ENCODE measurements around the gene AFF2.
A peak's percentile ranks its signal among the peaks of the same experiment; 100 is the strongest.
"Not testable (repeated sequence)": the region's sequence is repeated elsewhere in the genome, so short reads cannot be mapped to it uniquely, and the experiment has no call there.

Gene AFF2

GRCh38 chrX:148902581-148902980, 402.2 kb downstream of the AFF2 start:
- no peak for TF ChIP-seq YY1 (IDR thresholded peaks at IDR 0.05; ENCODE audit: insufficient read depth, insufficient read length)
- TF ChIP-seq SUZ12 (IDR thresholded peaks at IDR 0.05; ENCODE audit: extremely low read depth, insufficient read depth, insufficient read length): no peak
- TF ChIP-seq ZNF274 (IDR thresholded peaks at IDR 0.05; ENCODE audit: low read depth, low read length): no peak
- Histone ChIP-seq H3K36me3 (ENCODE audit: insufficient read depth, insufficient read length, low read length) (no peaks in the 10 kb centered on the region), H3K9ac (ENCODE audit: insufficient read length, low read depth) (no peak overlapping the region), H3K9me3 (ENCODE audit: insufficient read depth, low read length) (no peaks in the 10 kb centered on the region), H3K4me1 (ENCODE audit: insufficient read depth, insufficient read length) (no peaks in the 10 kb centered on the region), H3K4me3 (ENCODE audit: insufficient read length, low read depth) (no peak overlapping the region), H3K27me3 (ENCODE audit: insufficient read depth, insufficient read length) (no peaks in the 10 kb centered on the region)
- no peak for DNase-seq (ENCODE audit: low read depth, low spot score)

- Histone ChIP-seq H3K4me1 (ENCODE audit: insufficient read depth, insufficient read length) (no peaks in the 10 kb centered on the region), H3K9ac (ENCODE audit: insufficient read length, low read depth) (no peak overlapping the region), H3K36me3 (ENCODE audit: insufficient read depth, insufficient read length, low read length) (no peaks in the 10 kb centered on the region), H3K27me3 (ENCODE audit: insufficient read depth, insufficient read length) (no peaks in the 10 kb centered on the region), H3K9me3 (ENCODE audit: insufficient read depth, low read length) (no peaks in the 10 kb centered on the region), H3K4me3 (ENCODE audit: insufficient read length, low read depth) (no peak overlapping the region)
- DNase-seq (ENCODE audit: low read depth, low spot score): no peak
- no peak for TF ChIP-seq SUZ12 (IDR thresholded peaks at IDR 0.05; ENCODE audit: extremely low read depth, insufficient read depth, insufficient read length)
- TF ChIP-seq YY1 (IDR thresholded peaks at IDR 0.05; ENCODE audit: insufficient read depth, insufficient read length): no peak
- TF ChIP-seq ZNF274 (IDR thresholded peaks at IDR 0.05; ENCODE audit: low read depth, low read length): no peak
Observed at GRCh38 chrX:148903176-148903575, 402.8 kb downstream of the AFF2 start.

GRCh38 chrX:148904421-148905111, 404.1 kb downstream of the AFF2 start:
- Histone ChIP-seq H3K9ac (ENCODE audit: insufficient read length, low read depth) (no peak overlapping the region), H3K36me3 (ENCODE audit: insufficient read depth, insufficient read length, low read length) (no peaks in the 10 kb centered on the region), H3K27me3 (ENCODE audit: insufficient read depth, insufficient read length) (no peaks in the 10 kb centered on the region), H3K9me3 (ENCODE audit: insufficient read depth, low read length) (no peaks in the 10 kb centered on the region), H3K4me1 (ENCODE audit: insufficient read depth, insufficient read length) (no peaks in the 10 kb centered on the region), H3K4me3 (ENCODE audit: insufficient read length, low read depth) (no peak overlapping the region)
- no peak for DNase-seq (ENCODE audit: low read depth, low spot score)
- TF ChIP-seq YY1 (IDR thresholded peaks at IDR 0.05; ENCODE audit: insufficient read depth, insufficient read length) (no peak), ZNF274 (IDR thresholded peaks at IDR 0.05; ENCODE audit: low read depth, low read length) (no peak), SUZ12 (IDR thresholded peaks at IDR 0.05; ENCODE audit: extremely low read depth, insufficient read depth, insufficient read length) (no peak)

GRCh38 chrX:148905400-148905799, 405.0 kb downstream of the AFF2 start:
- no peak overlapping the region for H3K4me3 ChIP-seq (ENCODE audit: insufficient read length, low read depth)
- no peak for TF ChIP-seq SUZ12 (IDR thresholded peaks at IDR 0.05; ENCODE audit: extremely low read depth, insufficient read depth, insufficient read length)
- no peak for TF ChIP-seq ZNF274 (IDR thresholded peaks at IDR 0.05; ENCODE audit: low read depth, low read length)
- no peak for TF ChIP-seq YY1 (IDR thresholded peaks at IDR 0.05; ENCODE audit: insufficient read depth, insufficient read length)

GRCh38 chrX:148906628-148907027, 406.2 kb downstream of the AFF2 start:
- not testable (repeated sequence) for H3K9me3 ChIP-seq (ENCODE audit: insufficient read depth, low read length); H3K9ac ChIP-seq (ENCODE audit: insufficient read length, low read depth); H3K4me3 ChIP-seq (ENCODE audit: insufficient read length, low read depth); DNase-seq (ENCODE audit: low read depth, low spot score); H3K27me3 ChIP-seq (ENCODE audit: insufficient read depth, insufficient read length); H3K36me3 ChIP-seq (ENCODE audit: insufficient read depth, insufficient read length, low read length); H3K4me1 ChIP-seq (ENCODE audit: insufficient read depth, insufficient read length)

More at GRCh38 chrX:148905400-148905799, 405.0 kb downstream of the AFF2 start:
- Histone ChIP-seq H3K9ac (ENCODE audit: insufficient read length, low read depth) (no peak overlapping the region), H3K27me3 (ENCODE audit: insufficient read depth, insufficient read length) (no peaks in the 10 kb centered on the region), H3K36me3 (ENCODE audit: insufficient read depth, insufficient read length, low read length) (no peaks in the 10 kb centered on the region), H3K4me1 (ENCODE audit: insufficient read depth, insufficient read length) (no peaks in the 10 kb centered on the region), H3K9me3 (ENCODE audit: insufficient read depth, low read length) (no peaks in the 10 kb centered on the region)
- peak; percentile 39 for DNase-seq (ENCODE audit: low read depth, low spot score)

GRCh38 chrX:148909758-148910157, 409.3 kb downstream of the AFF2 start:
- no peaks in the 10 kb centered on the region for H3K9me3 ChIP-seq (ENCODE audit: insufficient read depth, low read length)
- H3K9ac ChIP-seq (ENCODE audit: insufficient read length, low read depth): no peak overlapping the region
- no peak for TF ChIP-seq ZNF274 (IDR thresholded peaks at IDR 0.05; ENCODE audit: low read depth, low read length)
- no peak for TF ChIP-seq YY1 (IDR thresholded peaks at IDR 0.05; ENCODE audit: insufficient read depth, insufficient read length)
- no peak overlapping the region for H3K4me3 ChIP-seq (ENCODE audit: insufficient read length, low read depth)
- DNase-seq (ENCODE audit: low read depth, low spot score): no peak
- H3K36me3 ChIP-seq (ENCODE audit: insufficient read depth, insufficient read length, low read length): no peaks in the 10 kb centered on the region
- no peaks in the 10 kb centered on the region for H3K27me3 ChIP-seq (ENCODE audit: insufficient read depth, insufficient read length)
- no peaks in the 10 kb centered on the region for H3K4me1 ChIP-seq (ENCODE audit: insufficient read depth, insufficient read length)

GRCh38 chrX:148913971-148914370, 413.6 kb downstream of the AFF2 start:
- no peak overlapping the region for H3K9ac ChIP-seq (ENCODE audit: insufficient read length, low read depth)
- H3K27me3 ChIP-seq (ENCODE audit: insufficient read depth, insufficient read length): no peaks in the 10 kb centered on the region
- H3K36me3 ChIP-seq (ENCODE audit: insufficient read depth, insufficient read length, low read length): no peaks in the 10 kb centered on the region
- H3K4me1 ChIP-seq (ENCODE audit: insufficient read depth, insufficient read length): no peaks in the 10 kb centered on the region
- no peak for DNase-seq (ENCODE audit: low read depth, low spot score)
- no peak overlapping the region for H3K4me3 ChIP-seq (ENCODE audit: insufficient read length, low read depth)
- TF ChIP-seq SUZ12 (IDR thresholded peaks at IDR 0.05; ENCODE audit: extremely low read depth, insufficient read depth, insufficient read length): no peak
- no peak for TF ChIP-seq ZNF274 (IDR thresholded peaks at IDR 0.05; ENCODE audit: low read depth, low read length)
- TF ChIP-seq YY1 (IDR thresholded peaks at IDR 0.05; ENCODE audit: insufficient read depth, insufficient read length): no peak
- H3K9me3 ChIP-seq (ENCODE audit: insufficient read depth, low read length): no peaks in the 10 kb centered on the region

Measured in NT2/D1 (cell line).